Measurements from ENCODE around the gene EPB41L4A.
A peak's percentile ranks its signal among the peaks of the same experiment; 100 is the strongest.
"Not testable (repeated sequence)": the region's sequence is repeated elsewhere in the genome, so short reads cannot be mapped to it uniquely, and the experiment has no call there.

EPB41L4A gene, protein sequence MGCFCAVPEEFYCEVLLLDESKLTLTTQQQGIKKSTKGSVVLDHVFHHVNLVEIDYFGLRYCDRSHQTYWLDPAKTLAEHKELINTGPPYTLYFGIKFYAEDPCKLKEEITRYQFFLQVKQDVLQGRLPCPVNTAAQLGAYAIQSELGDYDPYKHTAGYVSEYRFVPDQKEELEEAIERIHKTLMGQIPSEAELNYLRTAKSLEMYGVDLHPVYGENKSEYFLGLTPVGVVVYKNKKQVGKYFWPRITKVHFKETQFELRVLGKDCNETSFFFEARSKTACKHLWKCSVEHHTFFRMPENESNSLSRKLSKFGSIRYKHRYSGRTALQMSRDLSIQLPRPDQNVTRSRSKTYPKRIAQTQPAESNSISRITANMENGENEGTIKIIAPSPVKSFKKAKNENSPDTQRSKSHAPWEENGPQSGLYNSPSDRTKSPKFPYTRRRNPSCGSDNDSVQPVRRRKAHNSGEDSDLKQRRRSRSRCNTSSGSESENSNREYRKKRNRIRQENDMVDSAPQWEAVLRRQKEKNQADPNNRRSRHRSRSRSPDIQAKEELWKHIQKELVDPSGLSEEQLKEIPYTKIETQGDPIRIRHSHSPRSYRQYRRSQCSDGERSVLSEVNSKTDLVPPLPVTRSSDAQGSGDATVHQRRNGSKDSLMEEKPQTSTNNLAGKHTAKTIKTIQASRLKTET

GRCh38 chr5:112419164-112419985 lies at the start of gene EPB41L4A:
TSS of gene EPB41L4A (minus strand) at chr5:112419277. CDS start at chr5:112419039, 238 bp downstream.
- DNase-seq (ENCODE audit: low spot score) = peak; percentile 80

- no peak for DNase-seq (ENCODE audit: low spot score)
Observed at GRCh38 chr5:112467485-112467884, 48.4 kb upstream of the EPB41L4A start.

- not testable (repeated sequence) for DNase-seq (ENCODE audit: low spot score)
Observed at GRCh38 chr5:112466261-112466660, 47.2 kb upstream of the EPB41L4A start.

- DNase-seq (ENCODE audit: low spot score) = not testable (repeated sequence)
Observed at GRCh38 chr5:112447187-112447760, 28.2 kb upstream of the EPB41L4A start.

DNA sequence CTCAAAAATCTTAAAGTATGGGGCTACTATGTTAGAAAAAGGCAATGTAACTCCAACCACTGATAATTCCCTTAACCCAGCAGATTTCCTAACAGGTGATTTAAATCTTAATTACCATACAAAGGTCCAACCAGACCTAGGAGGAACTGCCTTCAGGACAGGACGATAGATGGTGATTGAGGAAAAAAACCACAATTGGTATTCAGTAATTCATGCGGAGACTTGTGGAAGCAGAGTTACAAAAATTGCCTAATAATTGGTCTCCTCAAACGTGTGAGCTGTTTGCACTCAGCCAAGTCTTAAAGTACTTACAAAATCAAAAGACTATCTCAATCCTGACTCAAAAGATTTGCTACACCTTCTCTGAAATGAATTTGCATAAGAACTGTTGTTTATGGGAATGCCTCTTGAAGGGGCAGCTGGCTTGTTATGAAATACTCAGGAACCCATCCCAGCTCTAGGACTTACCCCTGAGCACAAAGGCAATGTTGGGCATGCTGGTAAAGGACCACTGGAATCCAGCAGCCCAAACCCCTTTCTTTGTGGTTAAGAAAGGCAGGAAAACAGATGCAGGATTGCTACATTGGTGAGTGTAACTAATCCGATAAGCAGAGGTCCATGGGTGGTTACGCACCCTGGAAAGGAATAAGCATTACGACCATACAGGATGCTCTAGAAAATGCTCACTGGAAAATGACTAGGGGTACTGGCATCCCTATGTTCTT lies 26.7 kb upstream of the EPB41L4A start:
- no peak for DNase-seq (ENCODE audit: low spot score)

DNA sequence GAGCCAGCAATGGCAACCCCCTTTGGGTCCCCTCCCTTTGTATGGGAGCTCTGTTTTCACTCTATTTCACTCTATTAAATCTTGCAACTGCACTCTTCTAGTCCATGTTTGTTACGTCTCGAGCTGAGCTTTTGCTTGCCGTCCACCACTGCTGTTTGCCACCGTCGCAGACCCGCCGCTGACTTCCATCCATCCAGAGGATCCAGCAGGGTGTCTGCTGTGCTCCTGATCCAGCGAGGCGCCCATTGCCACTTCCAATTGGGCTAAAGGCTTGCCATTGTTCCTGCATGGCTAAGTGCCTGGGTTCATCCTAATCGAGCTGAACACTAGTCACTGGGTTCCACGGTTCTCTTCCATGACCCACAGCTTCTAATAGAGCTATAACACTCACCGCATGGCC lies 24.9 kb upstream of the EPB41L4A start:
- not testable (repeated sequence) for DNase-seq (ENCODE audit: low spot score)

- DNase-seq (ENCODE audit: low spot score) = no peak
Observed at GRCh38 chr5:112440031-112440430, 21.0 kb upstream of the EPB41L4A start.

DNA sequence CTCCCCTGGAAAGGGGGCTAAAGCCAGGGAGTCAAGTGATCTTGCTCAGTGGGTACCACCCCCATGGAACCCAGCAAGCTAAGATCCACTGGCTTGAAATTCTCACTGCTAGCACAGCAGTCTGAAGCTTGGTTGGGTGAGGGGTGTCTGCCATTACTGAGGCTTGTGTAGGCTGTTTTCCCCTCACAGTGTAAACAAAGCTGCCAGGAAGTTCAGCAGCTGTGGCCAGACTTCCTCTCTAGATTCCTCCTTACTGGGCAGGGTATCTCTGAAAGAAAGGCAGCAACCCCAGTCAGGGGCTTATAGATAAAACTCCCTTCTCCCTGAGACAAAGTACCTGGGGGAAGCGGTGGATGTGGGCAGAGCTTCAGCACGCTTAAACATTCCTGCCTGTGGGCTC lies 17.1 kb upstream of the EPB41L4A start:
- DNase-seq (ENCODE audit: low spot score) = no peak

DNA sequence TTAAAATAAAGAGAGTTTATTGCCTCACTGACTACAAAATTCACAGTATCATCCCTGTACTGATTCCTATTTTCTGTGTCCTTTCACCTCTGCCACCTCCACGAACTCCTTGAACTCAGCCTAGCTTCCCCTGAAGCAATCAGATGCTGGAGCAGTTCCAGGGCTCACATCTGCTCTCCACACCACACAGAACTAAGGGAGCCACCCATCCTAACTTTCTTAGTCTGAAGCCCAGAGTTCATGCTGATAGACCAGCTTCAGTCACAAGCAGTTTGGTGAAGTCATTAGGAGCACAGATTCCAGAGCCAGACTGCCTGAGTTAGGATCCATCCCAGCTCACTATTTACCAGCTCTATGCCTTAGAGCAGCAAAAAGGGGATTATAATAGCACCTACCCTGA lies 15.6 kb upstream of the EPB41L4A start:
- DNase-seq (ENCODE audit: low spot score) = no peak

DNA sequence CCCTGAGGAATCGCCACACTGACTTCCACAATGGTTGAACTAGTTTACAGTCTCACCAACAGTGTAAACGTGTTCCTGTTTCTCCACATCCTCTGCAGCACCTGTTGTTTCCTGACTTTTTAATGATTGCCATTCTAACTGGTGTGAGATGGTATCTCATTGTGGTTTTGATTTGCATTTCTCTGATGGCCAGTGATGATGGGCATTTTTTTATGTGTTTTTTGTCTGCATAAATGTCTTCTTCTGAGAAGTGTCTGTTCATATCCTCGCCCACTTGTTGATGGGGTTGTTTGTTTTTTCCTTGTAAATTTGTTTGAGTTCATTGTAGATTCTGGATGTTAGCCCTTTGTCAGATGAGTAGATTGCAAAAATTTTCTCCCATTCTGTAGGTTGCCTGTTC lies 7.1 kb upstream of the EPB41L4A start:
- DNase-seq (ENCODE audit: low spot score) = not testable (repeated sequence)

- DNase-seq (ENCODE audit: low spot score) = peak; percentile 88
Observed at GRCh38 chr5:112419986-112420864, 1.1 kb upstream of the EPB41L4A start.

DNA sequence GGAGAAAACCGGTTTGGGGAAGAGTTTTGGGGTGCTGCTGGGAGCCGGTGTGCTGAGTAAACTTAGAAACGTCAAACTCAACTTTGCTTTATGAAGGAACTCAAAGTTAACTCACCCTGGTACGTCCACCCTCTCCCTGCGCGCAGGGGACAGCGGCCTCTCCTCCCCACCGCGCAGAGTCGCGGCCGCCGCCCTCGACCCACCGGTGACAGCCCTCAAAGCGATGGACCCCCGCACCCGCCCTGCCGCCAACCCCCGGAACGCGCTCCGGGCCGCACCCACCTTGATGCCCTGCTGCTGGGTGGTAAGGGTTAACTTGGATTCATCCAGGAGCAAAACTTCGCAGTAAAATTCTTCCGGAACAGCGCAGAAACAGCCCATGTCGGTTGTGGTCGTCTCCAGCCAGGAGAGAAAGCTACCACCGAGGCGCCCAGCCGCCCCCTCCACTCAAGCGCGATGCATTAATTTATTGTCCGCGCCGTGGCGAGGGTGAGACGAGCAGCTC lies 366 bp downstream of the EPB41L4A start:
- peak; percentile 16 for DNase-seq (ENCODE audit: low spot score)

- DNase-seq (ENCODE audit: low spot score) = peak; percentile 67
Observed at GRCh38 chr5:112417931-112418658, 982 bp downstream of the EPB41L4A start.

GRCh38 chr5:112415552-112415951 lies 3.5 kb downstream of the EPB41L4A start:
- no peak for DNase-seq (ENCODE audit: low spot score)

GRCh38 chr5:112413611-112414010 lies 5.5 kb downstream of the EPB41L4A start:
- DNase-seq (ENCODE audit: low spot score) = peak; percentile 76

DNA sequence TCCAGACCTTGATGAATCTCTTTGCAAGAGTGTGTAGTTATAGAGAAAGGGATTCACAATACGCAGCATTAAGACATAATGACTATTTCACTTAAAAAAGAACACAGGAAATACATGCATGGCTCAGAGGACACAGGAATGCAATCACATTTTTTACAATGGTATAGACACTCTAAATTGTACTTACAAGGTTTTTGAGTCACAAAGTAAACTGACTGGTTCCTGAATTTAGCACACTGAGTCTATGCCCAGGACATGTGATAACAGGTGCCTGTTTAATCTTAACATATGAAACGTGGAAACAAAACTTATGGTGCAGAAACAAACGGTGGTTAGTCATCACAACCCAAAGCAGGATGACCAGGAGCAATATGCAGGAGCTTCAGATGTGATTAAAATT lies 6.7 kb downstream of the EPB41L4A start:
- DNase-seq (ENCODE audit: low spot score) = peak; percentile 92

- no peak for DNase-seq (ENCODE audit: low spot score)
Observed at GRCh38 chr5:112411903-112412302, 7.2 kb downstream of the EPB41L4A start.

GRCh38 chr5:112407666-112408065 lies 11.4 kb downstream of the EPB41L4A start:
- no peak for DNase-seq (ENCODE audit: low spot score)

- DNase-seq (ENCODE audit: low spot score) = no peak
Observed at GRCh38 chr5:112407240-112407639, 11.8 kb downstream of the EPB41L4A start.
